Neural progenitor cell (in vitro differentiated cells): ENCODE measurements around the gene TNFRSF6B. TPM values are rescaled to one million over a fixed set of nuclear protein-coding genes. Genes with fewer than 3 reads are reported as not detected.
A peak's percentile ranks its signal among the peaks of the same experiment; 100 is the strongest.

Source experiments
- DNase-seq: peaks from one replicate; pipeline ENCODE4 v3.0.0-alpha.2; 2016; ENCODE audit warnings: low spot score
- H2AFZ ChIP-seq: fragments of 200-600 bp; sonication (generic); replicated peaks from 2 replicates; pipeline ENCODE4 v1.6.1; 2016; ENCODE audit warnings: antibody characterized with exemption
- H3F3A ChIP-seq: fragments of 200-600 bp; sonication (generic); 2 replicates; pipeline ENCODE4 v1.6.1; 2016; ENCODE audit warnings: antibody characterized with exemption, low read depth
- H3K27ac ChIP-seq: fragments of 200-600 bp; sonication (generic); 2 replicates; pipeline ENCODE4 v1.5.1; 2016; ENCODE audit warnings: mild to moderate bottlenecking
- H3K27me3 ChIP-seq: fragments of 200-600 bp; sonication (generic); 2 replicates; pipeline ENCODE4 v1.6.1; 2016; ENCODE audit warnings: mild to moderate bottlenecking, moderate library complexity
- H3K36me3 ChIP-seq: fragments of 200-600 bp; sonication (generic); 2 replicates; pipeline ENCODE4 v1.5.1; 2016
- H3K4me1 ChIP-seq: fragments of 200-600 bp; sonication (generic); 2 replicates; pipeline ENCODE4 v1.6.1; 2016; ENCODE audit warnings: mixed run types
- H3K4me2 ChIP-seq: fragments of 200-600 bp; sonication (generic); 2 replicates; pipeline ENCODE4 v1.6.1; 2016
- H3K4me3 ChIP-seq: fragments of 200-600 bp; sonication (generic); 2 replicates; pipeline ENCODE4 v1.5.1; 2016
- H3K79me2 ChIP-seq: fragments of 200-600 bp; sonication (generic); 2 replicates; pipeline ENCODE4 v1.6.1; 2016; ENCODE audit warnings: low read depth
- H3K9ac ChIP-seq: fragments of 200-600 bp; sonication (generic); 2 replicates; pipeline ENCODE4 v1.6.1; 2016
- H3K9me3 ChIP-seq: fragments of 200-600 bp; sonication (generic); 2 replicates; pipeline ENCODE4 v1.5.1; 2016; ENCODE audit warnings: low read depth
- H4K20me1 ChIP-seq: fragments of 200-600 bp; sonication (generic); 2 replicates; pipeline ENCODE4 v1.6.1; 2016; ENCODE audit warnings: low read depth
- H3K27ac Mint-ChIP-seq: 3 replicates; pipeline ENCODE4 v1.8.0; 2021; ENCODE audit warnings: mixed read lengths
- H3K27me3 Mint-ChIP-seq: 2 replicates; pipeline ENCODE4 v1.8.0; 2022; ENCODE audit warnings: low read depth, mild to moderate bottlenecking, inconsistent platforms, moderate library complexity, mixed read lengths; ENCODE audit not compliant: insufficient read depth
- H3K36me3 Mint-ChIP-seq: 3 replicates; pipeline ENCODE4 v1.8.0; 2021; ENCODE audit warnings: mixed read lengths
- H3K4me1 Mint-ChIP-seq: 3 replicates; pipeline ENCODE4 v1.8.0; 2021; ENCODE audit warnings: mixed read lengths
- H3K4me3 Mint-ChIP-seq: 3 replicates; pipeline ENCODE4 v1.8.0; 2021; ENCODE audit warnings: mild to moderate bottlenecking, moderate library complexity, mixed read lengths
- H3K9me3 Mint-ChIP-seq: 3 replicates; pipeline ENCODE4 v1.8.0; 2020; ENCODE audit warnings: mixed read lengths
- EZH2 ChIP-seq: fragments of 200-600 bp; sonication (generic); IDR thresholded peaks from 2 replicates; pipeline ENCODE4 v1.6.1; 2017; ENCODE audit warnings: antibody characterized with exemption, mild to moderate bottlenecking, moderate library complexity
- EZH2phosphoT487 ChIP-seq: fragments of 200-600 bp; sonication (generic); IDR thresholded peaks from 2 replicates; pipeline ENCODE4 v1.6.1; 2017; ENCODE audit warnings: antibody characterized with exemption
- total RNA-seq: library from RNA; depleted of rRNA; stranded (reverse); fragments of >200 nt; gene quantifications from 2 replicates; pipeline ENCODE4 v1.2.3, GENCODE V29; 2015; ENCODE audit warnings: low replicate concordance
- TF ChIP-seq, protein P1 (sequence below): fragments of 200-600 bp; sonication (generic); IDR thresholded peaks from 2 replicates; pipeline ENCODE4 v1.5.1; 2017; ENCODE audit warnings: antibody characterized with exemption, mild to moderate bottlenecking

TNFRSF6B gene
- total RNA-seq, 1 donor from 2014 or later: not detected

- no peak for DNase-seq
- Histone ChIP-seq H3K27ac (no peak overlapping the region), H3K79me2 (peaks cover 8% of the 10 kb centered on the region), H2AFZ (no peak overlapping the region), H4K20me1 (peaks cover 3% of the 10 kb centered on the region), H3F3A (no peaks in the 10 kb centered on the region), H3K36me3 (no peaks in the 10 kb centered on the region), H3K4me2 (no peak overlapping the region), H3K27me3 (no peaks in the 10 kb centered on the region), H3K4me3 (no peak overlapping the region), H3K4me1 (no peaks in the 10 kb centered on the region), H3K9me3 (no peaks in the 10 kb centered on the region), H3K9ac (no peak overlapping the region)
- peaks cover 4% of the 10 kb centered on the region for H3K27me3 Mint-ChIP-seq
- no peaks in the 10 kb centered on the region for H3K9me3 Mint-ChIP-seq
- H3K27ac Mint-ChIP-seq: no peak overlapping the region
- TF ChIP-seq EZH2phosphoT487: no peak
- peaks cover 28% of the 10 kb centered on the region for H3K4me1 Mint-ChIP-seq
- peak overlapping the region; percentile 27 for H3K4me3 Mint-ChIP-seq
- peaks cover 13% of the 10 kb centered on the region for H3K36me3 Mint-ChIP-seq
These were observed 34.3 kb upstream of the TNFRSF6B start for GRCh38 chr20:63661959-63662812.

DNA sequence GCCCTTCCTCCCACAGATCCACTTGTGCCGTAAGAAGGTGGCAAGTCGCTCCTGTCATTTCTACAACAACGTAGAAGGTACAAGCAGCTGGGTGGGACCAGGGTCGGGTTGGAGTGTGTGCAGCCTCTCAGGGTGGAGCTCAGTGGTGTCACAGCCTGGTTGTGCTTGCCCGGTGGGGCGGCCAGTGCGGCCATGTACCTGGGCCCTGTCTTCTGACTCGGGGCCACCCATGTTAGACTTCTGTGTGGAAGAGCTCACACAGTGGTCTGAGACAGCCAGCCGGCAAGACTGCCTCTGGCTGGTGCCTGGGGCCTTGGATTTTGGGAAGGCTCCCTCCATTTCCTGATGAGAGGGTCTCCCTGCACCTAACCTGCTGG lies 33.7 kb upstream of the TNFRSF6B start:
- DNase-seq: no peak
- H4K20me1 ChIP-seq: peaks cover 3% of the 10 kb centered on the region
- TF ChIP-seq, protein P1, sequence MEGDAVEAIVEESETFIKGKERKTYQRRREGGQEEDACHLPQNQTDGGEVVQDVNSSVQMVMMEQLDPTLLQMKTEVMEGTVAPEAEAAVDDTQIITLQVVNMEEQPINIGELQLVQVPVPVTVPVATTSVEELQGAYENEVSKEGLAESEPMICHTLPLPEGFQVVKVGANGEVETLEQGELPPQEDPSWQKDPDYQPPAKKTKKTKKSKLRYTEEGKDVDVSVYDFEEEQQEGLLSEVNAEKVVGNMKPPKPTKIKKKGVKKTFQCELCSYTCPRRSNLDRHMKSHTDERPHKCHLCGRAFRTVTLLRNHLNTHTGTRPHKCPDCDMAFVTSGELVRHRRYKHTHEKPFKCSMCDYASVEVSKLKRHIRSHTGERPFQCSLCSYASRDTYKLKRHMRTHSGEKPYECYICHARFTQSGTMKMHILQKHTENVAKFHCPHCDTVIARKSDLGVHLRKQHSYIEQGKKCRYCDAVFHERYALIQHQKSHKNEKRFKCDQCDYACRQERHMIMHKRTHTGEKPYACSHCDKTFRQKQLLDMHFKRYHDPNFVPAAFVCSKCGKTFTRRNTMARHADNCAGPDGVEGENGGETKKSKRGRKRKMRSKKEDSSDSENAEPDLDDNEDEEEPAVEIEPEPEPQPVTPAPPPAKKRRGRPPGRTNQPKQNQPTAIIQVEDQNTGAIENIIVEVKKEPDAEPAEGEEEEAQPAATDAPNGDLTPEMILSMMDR: no peak
- no peak for TF ChIP-seq EZH2
- no peak for TF ChIP-seq EZH2phosphoT487
- H3F3A ChIP-seq: no peaks in the 10 kb centered on the region
- no peak overlapping the region for H3K4me2 ChIP-seq
- H3K9me3 Mint-ChIP-seq: no peaks in the 10 kb centered on the region
- H3K4me1 Mint-ChIP-seq: peaks cover 26% of the 10 kb centered on the region
- H3K36me3 Mint-ChIP-seq: peaks cover 13% of the 10 kb centered on the region
- no peak overlapping the region for H3K4me3 ChIP-seq
- no peaks in the 10 kb centered on the region for H3K36me3 ChIP-seq
- H3K4me3 Mint-ChIP-seq: no peak overlapping the region
- H3K27me3 ChIP-seq: no peaks in the 10 kb centered on the region
- no peak overlapping the region for H3K27ac Mint-ChIP-seq
- no peak overlapping the region for H3K27ac ChIP-seq
- H2AFZ ChIP-seq: no peak overlapping the region
- H3K9ac ChIP-seq: no peak overlapping the region
- H3K4me1 ChIP-seq: no peaks in the 10 kb centered on the region
- H3K9me3 ChIP-seq: no peaks in the 10 kb centered on the region
- H3K79me2 ChIP-seq: peaks cover 8% of the 10 kb centered on the region
- H3K27me3 Mint-ChIP-seq: peaks cover 4% of the 10 kb centered on the region

GRCh38 chr20:63663332-63664066 lies 33.0 kb upstream of the TNFRSF6B start:
- no peak overlapping the region for H3K4me2 ChIP-seq
- H3K27me3 Mint-ChIP-seq: peaks cover 4% of the 10 kb centered on the region
- H2AFZ ChIP-seq: no peak overlapping the region
- peaks cover 22% of the 10 kb centered on the region for H3K4me1 Mint-ChIP-seq
- TF ChIP-seq EZH2: no peak
- no peak for TF ChIP-seq EZH2phosphoT487
- TF ChIP-seq, protein P1: no peak
- no peak overlapping the region for H3K4me3 Mint-ChIP-seq
- no peak overlapping the region for H3K27ac ChIP-seq
- H3K9me3 Mint-ChIP-seq: no peaks in the 10 kb centered on the region
- no peaks in the 10 kb centered on the region for H3F3A ChIP-seq
- no peak overlapping the region for H3K4me3 ChIP-seq
- no peak overlapping the region for H3K27ac Mint-ChIP-seq
- no peaks in the 10 kb centered on the region for H3K9me3 ChIP-seq
- H3K36me3 Mint-ChIP-seq: peaks cover 16% of the 10 kb centered on the region
- no peak for DNase-seq
- H3K36me3 ChIP-seq: no peaks in the 10 kb centered on the region
- no peaks in the 10 kb centered on the region for H3K27me3 ChIP-seq
- peaks cover 8% of the 10 kb centered on the region for H3K79me2 ChIP-seq
- H3K9ac ChIP-seq: no peak overlapping the region
- H3K4me1 ChIP-seq: no peaks in the 10 kb centered on the region
- H4K20me1 ChIP-seq: peaks cover 3% of the 10 kb centered on the region
